GM18951 (cell line): ENCODE measurements around the gene COPG2.
"Not testable (repeated sequence)": the region's sequence is repeated elsewhere in the genome, so short reads cannot be mapped to it uniquely, and the experiment has no call there.

Experiments
- POLR2A ChIP-seq: IDR thresholded peaks from 4 replicates; pipeline ENCODE4 v1.6.1; 2011; ENCODE audit warnings: mild to moderate bottlenecking; ENCODE audit not compliant: insufficient read length, insufficient read depth; ENCODE audit errors: extremely low read depth
- in situ Hi-C: fragments of 300-500 bp; cut with MboI; formaldehyde crosslinking; loops from one replicate; pipeline ENCODE4 v1.12.0; 2022; ENCODE audit warnings: low sequenced_read_pairs, mixed read lengths, inconsistent platforms; ENCODE audit not compliant: unreplicated experiment

The COPG2 gene

DNA sequence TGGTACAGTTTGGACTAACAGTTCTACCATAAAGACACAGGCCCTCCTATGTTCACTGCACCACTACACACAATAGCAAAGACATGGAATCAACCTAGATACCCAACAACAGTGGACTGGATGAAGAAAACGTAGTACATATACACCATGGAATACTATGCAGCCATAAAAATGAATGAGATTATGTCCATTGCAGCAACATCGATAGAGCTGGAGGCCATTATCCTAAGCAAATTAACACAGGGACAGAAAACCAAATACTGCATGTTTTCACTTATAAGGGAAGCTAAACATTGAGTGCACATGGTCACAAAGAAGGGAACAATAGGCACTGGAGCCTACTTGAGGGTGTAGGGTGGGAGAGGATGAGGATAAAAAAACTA, 101.7 kb downstream of the COPG2 start:
- in situ Hi-C loops = no loop called here

DNA sequence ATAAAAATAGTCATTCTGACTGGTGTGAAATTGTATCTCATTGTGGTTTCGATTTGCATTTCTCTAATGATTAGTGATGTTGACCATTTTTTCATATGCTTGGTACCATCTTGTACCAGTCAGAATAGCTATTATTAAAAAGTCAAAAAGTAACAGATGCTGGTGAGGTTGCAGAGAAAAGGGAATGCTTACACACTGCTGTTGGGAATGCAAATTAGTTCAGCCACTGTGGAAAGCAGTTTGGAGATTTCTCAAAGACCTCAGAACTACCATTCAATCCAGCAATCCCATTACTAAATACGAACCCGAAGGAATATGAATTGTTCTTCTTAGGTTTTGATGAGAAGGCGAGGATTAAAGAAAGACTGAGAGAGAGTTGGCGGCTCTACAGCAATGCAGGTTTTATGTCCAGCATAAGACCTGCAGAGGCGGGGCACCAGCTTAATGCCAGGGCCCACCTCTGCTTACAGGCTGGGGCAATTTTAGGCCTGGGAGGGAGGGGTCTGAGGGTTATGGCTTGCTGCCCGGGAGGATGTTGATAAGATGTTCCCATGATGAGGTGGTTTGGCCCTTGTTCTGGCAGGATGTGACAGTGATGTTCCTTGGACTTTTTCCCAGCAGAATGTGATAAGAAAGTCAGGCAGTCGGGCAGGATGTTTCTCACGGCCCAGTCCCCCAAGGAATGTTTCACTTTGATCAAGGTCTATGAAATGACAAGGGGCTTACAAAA, 102.2 kb downstream of the COPG2 start:
- TF ChIP-seq POLR2A = no peak
- in situ Hi-C loops = no loop called here

More for the DNA sequence above, 101.7 kb downstream of the COPG2 start:
- no peak for TF ChIP-seq POLR2A

DNA sequence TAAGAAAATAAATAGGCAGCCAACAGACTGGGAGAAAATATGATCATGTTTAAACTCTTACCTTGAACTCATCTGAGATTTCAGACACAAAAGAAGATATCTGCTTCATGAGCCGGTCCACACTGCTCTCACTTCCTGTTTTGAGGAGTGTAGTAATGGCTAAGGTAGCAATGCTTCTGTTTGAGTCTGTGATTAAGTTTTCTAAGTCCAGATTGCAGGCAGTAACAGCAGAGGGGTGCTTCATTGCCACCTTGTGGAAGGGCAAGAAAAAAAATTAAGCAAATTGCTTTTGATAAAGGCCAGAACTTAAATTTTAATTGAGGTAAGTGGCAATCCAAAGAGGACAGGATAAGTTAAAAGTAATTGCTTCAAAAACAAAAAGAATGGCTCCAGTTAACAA, 107.6 kb downstream of the COPG2 start:
- in situ Hi-C loops = no loop called here
- no peak for TF ChIP-seq POLR2A

- TF ChIP-seq POLR2A = no peak
- in situ Hi-C loops = no loop called here
These were observed 109.4 kb downstream of the COPG2 start for GRCh38 chr7:130559184-130559583.

DNA sequence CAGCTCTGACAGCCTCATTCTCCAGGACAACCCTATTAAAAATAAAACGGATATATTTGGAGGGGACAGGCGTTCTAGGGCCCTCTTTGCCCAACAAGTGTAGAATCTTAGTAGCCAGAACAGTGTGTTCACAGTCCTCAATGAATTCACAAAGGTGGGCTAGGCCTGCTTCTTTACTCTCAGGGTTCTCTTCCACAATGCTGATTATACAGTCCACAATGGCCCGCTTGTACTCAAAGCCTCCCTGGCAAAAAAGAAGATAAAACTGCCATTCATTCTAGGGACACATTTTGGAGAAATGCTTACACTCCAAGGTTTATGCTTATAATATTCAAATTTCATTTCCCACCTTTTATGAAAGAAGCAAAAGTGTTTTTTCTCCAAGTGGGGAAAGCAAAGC, 114.1 kb downstream of the COPG2 start:
- in situ Hi-C loops = no loop called here
- no peak for TF ChIP-seq POLR2A

DNA sequence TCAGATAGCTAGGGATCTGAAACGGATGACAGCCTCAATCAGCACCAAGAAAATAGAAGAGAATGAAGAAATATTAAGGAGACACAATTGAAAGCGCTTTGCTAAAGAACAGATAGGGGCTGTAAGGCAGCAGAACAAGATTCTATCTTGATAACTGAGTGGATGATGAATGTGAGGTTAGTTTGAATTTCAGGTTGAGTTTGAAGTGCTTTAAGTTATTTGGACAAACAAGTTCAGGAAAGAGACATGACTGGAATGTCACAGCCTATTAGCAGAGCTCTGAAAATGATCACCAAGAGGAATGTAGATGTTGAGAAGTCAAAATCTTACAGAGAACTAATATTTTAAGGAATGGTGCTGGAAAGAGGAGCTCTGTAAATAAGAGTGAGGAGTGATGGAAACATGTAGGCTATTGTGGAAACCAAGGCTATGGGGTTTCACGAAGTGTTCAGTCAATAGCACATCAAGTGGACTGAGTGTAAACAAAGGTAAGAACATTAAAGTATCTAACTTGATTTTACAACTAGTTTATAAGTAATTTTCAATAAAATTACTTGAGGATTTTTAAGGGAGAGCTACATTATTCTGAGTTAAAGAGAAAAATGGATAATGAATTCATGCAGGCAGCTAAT, 115.0 kb downstream of the COPG2 start:
- in situ Hi-C loops = no loop called here
- TF ChIP-seq POLR2A = no peak

DNA sequence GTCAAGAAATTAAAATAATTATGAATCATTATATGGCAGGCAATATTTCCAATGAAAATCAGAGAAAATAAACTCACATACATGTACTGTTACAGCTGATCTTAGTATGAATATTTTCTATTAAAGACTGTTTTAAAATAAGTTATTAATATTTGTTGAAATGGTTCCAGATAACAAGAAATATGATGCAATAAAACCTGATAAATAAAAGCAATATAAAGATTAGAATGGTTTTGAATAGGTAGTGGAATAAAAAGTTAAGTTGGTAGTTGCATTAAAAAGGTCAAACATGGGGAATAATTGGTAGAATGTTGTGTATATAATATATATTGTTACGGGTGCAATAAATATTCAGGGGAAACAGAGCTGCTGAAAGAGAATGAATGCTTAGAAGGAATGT, 124.2 kb downstream of the COPG2 start:
- no peak for TF ChIP-seq POLR2A
- in situ Hi-C loops = no loop called here

- in situ Hi-C loops = no loop called here
- TF ChIP-seq POLR2A = no peak
These were observed 125.0 kb downstream of the COPG2 start for GRCh38 chr7:130543487-130544010.

- in situ Hi-C loops = not testable (repeated sequence)
These were observed 126.3 kb downstream of the COPG2 start for GRCh38 chr7:130542297-130542696.

- in situ Hi-C loops = not testable (repeated sequence)
These were observed 127.3 kb downstream of the COPG2 start for GRCh38 chr7:130541287-130541686.

DNA sequence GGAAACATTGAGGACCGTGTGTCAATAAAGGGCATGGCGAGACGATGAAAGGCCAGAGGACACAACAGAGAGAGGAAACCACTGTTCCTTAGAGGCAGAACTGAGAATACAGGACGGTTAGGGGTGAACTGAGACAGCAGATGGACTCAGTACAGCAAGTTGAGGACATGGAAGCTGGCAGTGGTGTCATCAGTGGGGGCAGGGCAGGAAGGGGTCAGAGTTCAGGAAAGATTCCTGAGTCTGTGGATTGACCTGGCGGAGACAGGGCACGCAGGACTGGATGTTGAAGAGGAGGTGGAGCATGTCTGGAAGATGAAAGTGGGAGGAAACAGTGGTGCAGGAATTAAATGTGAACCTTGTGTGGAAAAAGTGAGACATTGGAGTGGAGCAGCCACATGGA, 130.7 kb downstream of the COPG2 start:
- in situ Hi-C loops = not testable (repeated sequence)

- in situ Hi-C loops = no loop called here
- TF ChIP-seq POLR2A = no peak
These were observed 139.1 kb downstream of the COPG2 start for GRCh38 chr7:130529417-130529816.

DNA sequence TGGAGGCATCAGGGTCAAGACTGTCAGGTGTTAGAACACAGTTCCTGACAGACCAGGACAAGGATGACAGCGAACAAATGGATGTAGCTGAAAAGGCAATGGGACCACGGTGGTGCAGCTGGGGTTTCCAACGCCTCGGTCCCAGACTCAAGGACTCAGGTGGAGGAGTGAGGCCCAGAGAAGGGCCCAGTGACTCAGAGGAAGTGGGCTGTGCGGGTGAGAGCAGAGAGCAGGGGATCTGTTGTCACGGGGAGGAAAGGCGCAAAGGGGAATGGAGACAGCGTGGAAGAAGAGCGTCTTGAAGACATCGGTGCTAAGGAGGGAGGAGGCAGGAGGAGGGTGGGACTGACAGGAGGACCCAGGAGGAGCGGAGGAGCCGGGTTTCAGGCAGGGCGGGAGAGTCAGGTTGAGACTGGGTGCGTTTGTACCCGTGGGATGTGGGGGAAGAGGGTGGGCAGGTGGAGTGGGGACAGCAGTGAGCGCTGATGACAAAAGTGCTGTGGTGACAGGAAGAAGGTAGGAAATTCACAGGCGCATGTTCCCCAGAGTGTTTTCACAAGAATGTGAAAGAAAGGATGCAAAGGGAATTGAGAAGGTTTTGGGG, 140.7 kb downstream of the COPG2 start:
- in situ Hi-C loops = not testable (repeated sequence)

GRCh38 chr7:130524628-130525027, 143.9 kb downstream of the COPG2 start:
- TF ChIP-seq POLR2A = no peak
- in situ Hi-C loops = no loop called here

GRCh38 chr7:130523519-130524125, 144.9 kb downstream of the COPG2 start:
- in situ Hi-C loops = not testable (repeated sequence)
